HG02943 (cell line): ENCODE measurements around the gene TLNRD1.

ENCODE experiments used
- ATAC-seq: cut with Tn5 transposase; IDR thresholded peaks from one replicate; pipeline ENCODE4 v1.9.1; 2021; ENCODE audit warnings: mild to moderate bottlenecking, low read depth, moderate library complexity; ENCODE audit not compliant: unreplicated experiment

TLNRD1 gene

DNA sequence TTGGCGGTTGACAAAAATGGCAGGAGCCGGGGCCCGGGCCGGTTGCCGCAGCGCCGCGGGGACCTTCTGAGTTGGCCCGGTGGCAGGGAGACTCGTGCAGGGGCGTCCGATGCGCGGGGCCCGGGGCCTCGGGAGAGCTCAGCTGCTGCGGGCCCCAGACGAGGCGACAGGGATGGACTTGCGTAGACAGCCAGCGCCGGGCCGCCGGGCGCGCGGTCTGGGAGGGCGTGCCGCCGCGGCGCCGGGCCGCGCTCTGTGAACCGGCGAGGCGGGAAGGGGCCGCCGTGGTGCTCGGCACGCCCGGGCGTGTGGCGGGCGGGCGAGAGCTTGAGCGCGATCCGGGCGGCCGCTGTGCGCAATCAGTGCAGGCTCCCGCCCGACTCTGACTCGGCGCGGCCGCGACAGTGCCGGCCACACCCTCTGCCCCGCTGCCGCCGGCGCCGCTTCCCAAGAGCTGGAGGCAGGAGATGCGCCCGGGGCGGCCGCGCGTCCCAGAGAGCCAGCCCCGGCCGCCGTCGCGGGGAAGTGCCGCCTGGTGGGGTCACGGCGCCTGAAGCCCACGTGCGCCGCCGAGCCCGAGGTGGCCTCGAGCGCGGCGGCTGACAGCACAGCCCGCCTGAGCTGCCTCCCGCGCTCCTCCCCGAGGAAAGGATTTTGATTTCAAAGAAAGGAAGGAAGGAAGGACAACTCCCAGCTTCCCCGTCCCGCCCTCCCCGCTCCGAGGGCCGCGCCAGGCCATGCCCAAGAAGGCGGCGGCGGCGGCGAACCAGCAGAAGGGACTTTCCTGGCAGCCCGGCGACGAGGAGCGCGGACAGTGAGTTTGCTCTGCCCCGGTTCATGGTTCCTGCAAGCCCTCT, 657 bp downstream of the TLNRD1 start:
- peak; percentile 33 for ATAC-seq

DNA sequence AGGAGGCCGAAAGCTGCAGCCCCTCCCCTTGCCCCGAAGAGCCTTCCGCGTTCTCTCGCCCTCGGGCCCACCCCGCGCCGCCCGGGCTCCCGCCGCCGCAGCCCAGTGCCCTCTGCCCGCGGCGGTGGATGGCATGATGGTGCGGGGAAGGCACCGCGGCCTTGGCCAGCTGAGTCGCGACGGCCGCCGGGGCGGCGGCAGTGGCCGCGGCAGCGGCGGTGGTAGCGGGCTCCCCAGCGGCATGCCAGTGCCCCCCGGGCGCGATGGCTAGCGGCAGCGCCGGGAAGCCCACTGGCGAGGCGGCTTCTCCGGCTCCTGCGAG, 1.2 kb downstream of the TLNRD1 start:
- no peak for ATAC-seq

DNA sequence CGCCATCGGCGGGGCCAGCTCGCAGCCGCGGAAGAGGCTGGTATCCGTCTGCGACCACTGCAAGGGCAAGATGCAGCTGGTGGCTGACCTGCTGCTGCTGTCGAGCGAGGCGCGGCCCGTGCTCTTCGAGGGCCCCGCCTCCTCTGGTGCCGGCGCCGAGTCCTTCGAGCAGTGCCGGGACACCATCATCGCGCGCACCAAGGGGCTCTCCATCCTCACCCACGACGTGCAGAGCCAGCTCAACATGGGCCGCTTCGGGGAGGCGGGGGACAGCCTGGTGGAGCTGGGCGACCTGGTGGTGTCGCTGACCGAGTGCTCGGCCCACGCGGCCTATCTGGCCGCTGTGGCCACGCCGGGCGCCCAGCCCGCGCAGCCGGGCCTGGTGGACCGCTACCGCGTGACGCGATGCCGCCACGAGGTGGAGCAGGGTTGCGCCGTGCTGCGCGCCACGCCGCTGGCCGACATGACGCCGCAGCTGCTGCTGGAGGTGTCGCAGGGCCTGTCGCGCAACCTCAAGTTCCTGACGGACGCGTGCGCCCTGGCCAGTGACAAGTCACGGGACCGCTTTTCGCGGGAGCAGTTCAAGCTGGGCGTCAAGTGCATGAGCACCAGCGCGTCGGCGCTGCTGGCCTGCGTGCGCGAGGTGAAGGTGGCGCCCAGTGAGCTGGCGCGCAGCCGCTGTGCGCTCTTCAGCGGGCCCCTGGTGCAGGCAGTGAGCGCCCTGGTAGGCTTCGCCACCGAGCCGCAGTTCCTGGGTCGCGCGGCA, 1.8 kb downstream of the TLNRD1 start:
- no peak for ATAC-seq

DNA sequence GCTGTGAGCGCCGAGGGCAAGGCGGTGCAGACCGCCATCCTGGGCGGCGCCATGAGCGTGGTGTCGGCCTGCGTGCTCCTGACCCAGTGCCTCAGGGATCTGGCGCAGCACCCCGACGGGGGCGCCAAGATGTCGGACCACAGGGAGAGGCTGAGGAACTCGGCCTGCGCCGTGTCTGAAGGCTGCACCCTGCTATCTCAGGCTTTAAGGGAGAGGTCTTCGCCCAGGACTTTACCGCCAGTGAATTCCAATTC, 2.3 kb downstream of the TLNRD1 start:
- ATAC-seq: no peak

DNA sequence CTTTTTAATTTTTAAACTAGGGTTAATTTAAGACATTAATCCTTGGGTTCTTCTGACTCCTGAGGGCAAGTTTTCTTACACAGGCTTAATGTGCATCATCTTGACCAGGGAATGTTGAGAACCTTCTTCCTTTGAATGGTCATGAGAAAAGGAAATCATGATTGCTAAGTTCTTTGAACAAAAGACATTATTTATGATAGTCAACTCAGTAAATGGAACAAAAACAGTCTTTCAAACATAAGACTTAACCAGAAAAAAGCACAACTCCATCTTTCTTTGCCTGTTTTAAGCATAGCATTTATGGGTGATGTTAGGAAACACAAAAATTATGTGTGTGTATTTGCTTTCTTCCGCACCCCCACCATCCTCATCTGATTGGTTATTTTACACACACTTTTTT, 5.4 kb downstream of the TLNRD1 start:
- ATAC-seq: no peak

DNA sequence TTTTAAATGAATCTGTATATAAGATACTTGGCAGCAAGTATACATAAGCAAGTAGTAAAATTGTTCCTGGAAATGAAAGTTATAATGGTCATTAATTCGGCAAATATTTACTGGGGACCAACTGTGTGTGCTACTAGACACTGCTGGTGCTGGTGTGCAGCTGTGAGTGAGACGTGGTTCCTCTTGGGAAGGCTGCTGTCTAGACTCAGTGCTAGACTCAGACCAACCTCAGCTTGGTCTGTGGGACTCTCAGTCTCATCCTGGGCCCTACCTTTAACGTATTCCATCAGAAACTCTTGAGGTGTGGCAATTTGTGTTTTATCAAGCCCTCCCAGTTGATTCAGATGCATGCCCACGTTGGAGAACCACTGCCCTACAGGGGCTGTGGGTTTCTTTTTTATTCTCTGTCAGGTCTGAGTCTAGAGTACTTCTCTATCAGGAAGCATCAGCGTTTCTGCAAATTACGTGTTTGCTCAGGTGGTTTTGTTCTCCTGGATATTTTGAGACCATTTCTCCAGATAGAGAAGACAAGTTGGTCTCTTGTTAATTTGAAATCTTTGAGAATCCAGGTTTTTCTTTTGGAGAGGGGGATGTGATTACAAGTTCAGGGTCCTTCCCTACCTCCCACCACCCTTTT, 6.8 kb downstream of the TLNRD1 start:
- no peak for ATAC-seq

DNA sequence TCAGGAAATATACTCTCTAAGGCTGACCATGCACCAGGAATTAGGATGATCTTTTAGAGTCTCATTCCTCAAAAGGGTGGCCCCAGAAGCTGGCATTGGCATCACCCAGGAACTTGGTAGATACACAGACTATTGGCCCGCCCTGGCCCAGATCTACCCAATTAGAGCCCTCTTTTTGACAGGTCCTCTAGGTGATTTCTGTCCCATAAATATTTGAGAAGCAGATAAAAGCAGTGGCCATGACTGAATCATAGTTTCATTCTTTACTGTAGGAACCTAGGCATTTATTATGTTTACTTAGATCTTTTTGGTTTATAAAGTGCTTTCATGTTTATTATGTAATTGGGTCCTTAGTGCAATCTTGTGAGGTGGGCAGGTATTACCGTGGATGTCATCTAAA, 7.6 kb downstream of the TLNRD1 start:
- no peak for ATAC-seq

DNA sequence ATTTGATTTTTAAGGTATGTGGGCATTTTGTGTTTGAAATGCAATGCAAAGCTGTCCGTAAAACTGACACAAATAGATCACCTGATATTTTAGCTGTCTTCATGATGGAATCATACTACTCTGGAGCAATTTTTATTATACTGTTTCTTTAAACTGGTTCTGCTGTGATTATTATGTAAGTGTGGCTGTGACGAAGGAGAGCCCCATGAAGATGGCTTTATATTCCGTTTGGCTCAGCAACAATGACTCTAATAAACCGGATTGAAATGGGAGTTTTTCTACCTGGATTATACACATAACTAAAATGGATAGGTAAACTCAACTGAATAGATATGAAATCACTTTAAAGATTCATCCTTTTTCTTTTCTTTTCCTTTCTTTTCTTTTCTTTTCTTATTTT, 9.4 kb downstream of the TLNRD1 start:
- ATAC-seq: no peak

DNA sequence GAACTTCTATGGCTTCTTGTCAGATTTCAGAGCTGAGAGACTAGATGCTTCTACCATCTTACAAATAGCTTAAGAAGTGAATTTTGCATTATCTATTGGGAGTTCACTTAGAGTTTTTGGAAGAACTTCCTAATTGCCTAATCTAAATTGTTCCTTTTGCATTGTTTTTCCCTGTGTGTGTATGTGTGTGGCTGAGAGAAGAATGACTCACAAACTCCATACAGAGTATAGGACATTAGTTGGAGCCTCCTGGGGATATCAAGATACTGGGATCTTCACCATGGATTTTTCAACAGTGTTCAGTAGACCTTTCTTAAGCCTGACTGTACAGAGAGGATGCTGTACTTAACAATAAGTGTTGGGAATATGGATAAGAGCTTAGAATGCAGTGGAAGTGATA, 10.9 kb downstream of the TLNRD1 start:
- ATAC-seq: no peak

DNA sequence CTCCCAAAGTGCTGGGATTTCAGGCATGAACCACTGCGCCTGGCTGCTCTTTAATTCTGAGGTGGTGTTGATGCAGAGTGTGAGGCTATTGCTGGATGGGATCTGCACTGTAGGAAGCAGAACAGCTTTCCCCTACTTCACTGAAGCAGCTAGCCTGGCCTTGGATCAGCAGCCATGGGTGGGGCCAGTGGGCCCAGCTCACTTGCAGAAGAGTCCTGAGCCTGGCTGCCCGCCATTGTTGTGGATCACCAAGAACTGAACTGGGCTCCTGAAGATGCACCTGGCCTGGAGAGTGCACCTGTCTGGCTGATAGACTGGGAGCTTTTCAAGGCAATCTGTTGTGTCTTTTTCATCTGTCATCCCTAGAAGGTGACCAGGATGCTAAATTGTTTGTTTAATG, 11.9 kb downstream of the TLNRD1 start:
- no peak for ATAC-seq

DNA sequence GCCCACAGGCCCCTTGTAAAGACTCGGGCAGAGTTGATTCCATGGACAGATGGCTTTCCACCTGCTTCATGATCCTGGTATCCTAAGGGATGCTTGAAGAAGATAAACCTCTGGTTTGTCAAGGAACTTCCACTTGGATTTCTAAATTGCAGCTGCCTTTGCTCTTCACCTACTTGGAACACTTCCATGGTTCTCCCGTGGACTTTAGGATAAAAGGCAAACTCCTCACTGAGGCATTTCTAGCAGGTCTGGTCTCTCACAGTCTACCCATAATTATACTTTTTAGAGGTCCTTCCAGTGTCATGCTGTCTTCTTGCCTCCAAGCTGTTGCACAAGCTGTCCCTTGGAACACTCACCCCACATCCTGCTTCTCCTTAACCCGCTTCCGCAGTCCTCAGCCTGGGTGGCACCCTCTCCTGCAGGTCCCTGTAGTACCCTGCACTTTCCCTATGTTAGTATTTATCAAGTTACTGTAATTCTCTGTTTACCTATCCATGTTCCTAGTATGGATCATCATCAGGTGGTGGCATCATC, 12.7 kb downstream of the TLNRD1 start:
- no peak for ATAC-seq

DNA sequence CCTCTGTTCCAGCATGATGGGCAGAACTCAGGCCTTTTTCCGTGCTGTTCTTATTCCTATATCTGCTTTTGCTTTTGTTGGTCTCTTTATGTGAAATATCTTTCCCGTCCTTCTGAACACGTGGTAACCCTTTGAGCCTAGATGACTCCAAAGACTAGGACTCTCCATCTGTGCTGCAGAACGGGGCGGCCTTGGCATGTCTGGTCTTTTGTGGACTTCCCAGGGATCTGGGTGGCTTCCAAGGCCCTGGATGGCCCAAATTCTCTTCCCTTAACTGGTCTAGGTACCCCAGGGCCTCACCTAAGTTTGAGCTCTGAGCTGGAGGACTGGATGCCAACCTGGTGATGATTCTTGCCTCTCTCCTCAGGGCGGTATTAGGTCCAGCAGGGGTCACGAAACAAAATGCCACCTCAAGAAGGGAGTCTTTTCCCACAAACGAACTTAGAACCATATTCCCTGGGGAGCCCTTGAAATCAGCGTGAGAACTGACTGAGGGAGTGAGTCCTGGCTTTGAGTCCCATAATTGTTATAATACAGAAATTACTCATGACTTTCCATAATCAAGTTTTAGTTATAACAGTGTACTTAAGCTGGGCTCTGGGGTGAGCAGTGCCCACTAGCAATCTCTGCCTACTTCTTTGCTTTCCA, 13.8 kb downstream of the TLNRD1 start:
- no peak for ATAC-seq

DNA sequence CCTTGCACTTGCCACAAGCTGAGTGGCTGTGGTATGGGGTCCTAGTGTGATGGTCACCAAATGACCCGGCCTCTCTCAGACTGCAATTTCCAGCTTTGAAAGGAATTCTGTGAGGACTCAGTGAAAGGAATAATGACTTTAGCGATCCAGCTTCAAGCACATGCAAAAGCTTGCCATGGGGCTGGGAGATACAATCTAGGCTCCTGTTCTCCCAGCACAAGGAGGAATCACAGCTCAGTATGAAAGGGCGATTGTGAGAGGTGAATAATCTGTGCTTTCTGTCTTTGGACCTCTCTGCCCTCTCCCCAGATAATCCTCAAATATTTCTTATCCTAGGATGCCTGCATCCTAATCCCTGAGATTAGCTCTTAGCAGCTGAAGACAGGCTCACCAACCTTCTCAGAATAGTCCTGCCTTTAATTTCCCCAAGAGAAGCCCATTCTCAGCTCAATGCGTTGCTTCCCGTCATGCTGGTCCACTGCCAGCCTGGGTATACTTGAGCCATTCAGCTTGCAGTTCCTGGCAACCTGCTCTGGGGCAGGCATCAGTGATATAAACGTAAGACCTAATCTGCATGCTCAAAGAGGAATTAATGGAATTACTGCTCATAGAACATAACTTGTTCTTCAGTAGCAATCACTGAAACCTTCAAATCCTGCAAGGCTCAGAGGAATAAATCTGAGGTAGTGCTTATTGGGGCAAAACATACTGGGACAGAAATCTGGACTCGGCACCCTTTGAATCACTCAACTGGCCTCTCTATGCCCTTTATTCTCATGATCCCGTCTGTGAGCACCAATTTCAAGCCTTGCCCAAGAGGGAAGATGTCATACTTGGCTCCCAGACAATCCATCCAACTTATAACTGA, 15.1 kb downstream of the TLNRD1 start:
- no peak for ATAC-seq

DNA sequence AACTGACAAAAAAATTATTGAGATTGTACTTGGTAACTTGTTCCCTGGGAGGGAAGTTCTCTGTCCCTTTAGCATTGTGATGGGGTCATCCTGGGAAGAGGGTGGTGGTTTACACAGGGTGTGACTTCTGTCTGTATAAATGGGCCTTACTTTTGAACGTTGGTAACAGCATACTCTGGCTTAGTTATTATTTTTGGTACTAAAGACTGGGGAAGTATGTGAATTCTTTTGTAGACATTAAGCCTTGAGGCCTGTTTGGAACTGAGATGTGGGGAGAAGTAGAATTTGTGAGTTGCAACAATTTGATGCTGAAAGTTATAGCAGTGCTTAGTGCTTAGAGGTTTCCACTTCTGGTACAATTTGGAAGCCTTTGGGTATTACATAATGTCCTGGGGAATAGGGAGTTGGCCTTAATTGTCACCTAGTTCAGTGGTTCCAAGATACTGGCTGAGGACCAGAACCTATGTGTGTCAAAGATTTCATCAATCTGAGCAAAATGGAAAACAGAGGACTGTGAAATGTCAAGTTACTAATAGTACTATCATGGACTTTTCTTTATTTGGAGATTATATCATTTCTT, 15.9 kb downstream of the TLNRD1 start:
- no peak for ATAC-seq

DNA sequence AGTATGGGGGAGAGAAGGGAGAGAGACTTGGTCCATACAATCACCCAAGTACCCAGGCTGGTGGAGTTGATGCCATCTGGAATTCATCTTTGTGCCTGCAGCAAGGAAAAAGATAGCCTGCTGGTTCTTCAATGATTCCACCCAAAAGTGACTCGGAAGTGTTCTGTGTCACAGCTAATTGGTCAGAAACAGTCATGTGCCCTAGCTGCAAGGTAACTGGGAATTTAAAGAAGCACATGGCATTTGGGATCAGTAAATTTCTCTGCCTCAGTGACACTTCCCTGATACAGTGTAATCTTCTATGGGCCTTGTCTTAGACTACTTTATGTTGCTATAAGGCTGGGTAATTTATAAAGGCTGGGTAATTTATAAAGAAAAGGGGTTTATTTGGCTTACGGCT, 17.5 kb downstream of the TLNRD1 start:
- ATAC-seq: no peak

DNA sequence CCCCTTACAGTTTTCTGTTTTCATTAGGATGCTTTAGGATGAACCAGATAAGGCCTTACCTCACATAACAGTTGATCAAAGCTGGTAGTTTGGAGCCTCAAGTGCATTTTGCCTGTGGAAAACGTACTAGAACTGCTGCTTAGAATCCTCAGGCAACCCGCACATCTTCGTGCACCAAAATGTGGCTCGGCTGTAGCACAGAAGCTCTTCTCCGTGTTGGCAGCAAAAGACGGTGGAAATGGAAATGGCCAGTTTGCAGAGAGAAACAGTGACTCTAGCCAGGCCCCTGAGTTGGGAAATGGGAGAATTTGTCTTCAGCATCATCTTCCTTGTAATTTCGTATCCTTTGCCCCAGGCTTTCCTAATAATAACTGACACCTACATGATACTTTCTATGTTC, 20.6 kb downstream of the TLNRD1 start:
- no peak for ATAC-seq

DNA sequence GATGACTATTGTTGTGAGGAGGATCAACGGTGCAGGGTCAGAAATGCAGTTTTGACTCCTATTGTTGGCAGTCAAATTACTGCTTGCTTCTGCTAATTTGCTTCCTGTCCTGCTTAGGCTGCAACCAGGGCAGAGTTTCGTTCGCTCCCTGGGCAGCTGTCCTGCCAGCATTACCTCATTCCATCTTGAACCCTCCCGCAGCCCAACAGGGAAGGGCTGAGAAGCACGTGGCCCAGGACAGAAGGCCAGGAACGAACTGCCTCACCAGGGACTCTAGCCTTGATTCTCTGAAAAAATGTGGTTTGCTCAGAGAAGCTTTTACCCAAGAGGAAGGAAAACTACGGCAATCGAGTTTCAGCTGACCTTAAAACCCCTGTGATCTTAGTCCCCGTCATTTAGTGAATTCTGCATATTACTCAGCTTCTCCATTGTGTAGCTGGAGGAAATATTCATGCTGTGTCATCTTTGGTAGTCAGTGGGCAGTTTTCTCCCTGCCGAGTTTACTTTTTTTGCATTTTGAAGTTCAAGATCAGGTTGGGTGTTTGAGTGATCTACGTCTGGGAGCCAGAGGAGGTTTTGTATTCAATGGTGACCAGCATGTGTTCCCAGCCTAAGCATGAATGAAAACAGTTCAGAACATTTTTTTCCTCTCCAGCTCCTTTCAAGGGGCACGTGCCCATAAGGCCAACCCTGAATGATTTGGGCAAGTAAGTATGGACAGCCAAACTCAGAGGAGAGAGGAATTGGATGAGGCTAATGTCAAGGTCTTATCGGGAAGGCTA, 23.0 kb downstream of the TLNRD1 start:
- ATAC-seq: peak; percentile 85

DNA sequence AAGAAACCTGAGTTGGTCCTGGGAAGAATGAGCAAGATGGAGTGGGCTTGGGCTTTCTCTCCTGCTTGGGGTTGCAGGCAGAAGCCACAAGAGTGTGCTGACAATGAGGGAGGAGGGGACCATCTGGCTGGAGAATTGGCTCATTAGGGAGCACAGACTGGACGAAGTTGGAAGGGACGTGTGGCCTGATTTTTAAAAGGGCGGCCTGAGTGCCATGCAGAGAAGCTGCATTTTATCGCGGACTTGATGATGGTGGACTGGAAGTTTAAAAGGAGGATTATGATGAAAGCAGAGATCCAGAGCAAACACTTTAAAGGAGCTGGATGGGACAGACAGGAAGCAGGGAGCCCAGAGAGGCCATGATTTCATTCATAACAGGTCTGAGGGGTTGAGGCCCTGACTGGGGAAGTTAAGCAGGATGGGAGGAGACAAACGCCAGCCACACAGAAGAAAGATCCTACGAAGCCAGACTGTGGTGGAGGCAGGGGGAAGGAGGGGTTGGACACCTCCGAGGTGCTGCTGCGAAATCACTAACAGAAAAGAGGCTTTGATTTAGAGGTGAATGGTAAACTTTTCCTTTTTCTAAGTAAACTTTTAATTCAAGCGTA, 23.6 kb downstream of the TLNRD1 start:
- no peak for ATAC-seq

DNA sequence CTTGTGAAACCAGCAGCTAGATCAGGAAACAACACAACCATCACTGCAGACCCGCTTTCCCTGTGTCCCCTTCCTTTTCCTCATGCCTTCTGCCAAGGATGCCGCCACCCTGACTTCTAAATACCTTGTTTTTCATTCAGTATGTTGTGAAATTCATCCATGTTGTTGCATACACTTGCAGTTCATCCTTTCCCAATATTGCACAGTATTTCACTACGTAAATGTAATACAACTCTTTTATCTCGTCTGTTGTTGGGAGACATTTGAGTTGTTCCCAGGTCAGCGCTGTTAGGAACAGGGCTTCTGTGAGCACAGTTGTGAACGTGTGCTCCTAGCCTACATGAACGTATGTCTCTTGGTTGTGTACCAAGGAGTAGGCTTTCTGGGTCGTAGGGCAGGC, 24.2 kb downstream of the TLNRD1 start:
- ATAC-seq: no peak
